Pancreas (tissue), 10 donors: ENCODE results near the gene GGA3. TPM values are rescaled to one million over a fixed set of nuclear protein-coding genes. Genes with fewer than 3 reads are reported as not detected.
A peak's percentile ranks its signal among the peaks of the same experiment; 100 is the strongest.

Experiments
- ATAC-seq, 4 donors: fragments of 200-7000 bp; cut with Tn5 transposase; one replicate each; pipeline versions ENCODE4 v1.8.0 to v1.9.1; 2020; ENCODE audit warnings: mild to moderate bottlenecking in 4 of 4, moderate library complexity in 4 of 4
- DNase-seq, 6 donors: peaks; one replicate each; pipeline ENCODE4 v3.0.0-alpha.2; 2020
- FAIRE-seq: peaks from 2 replicates; lab custom pipeline; 2012; peaks lifted over from hg19 to GRCh38; lab: Jason Lieb, UNC
- H3K27ac ChIP-seq, 4 donors: fragments of 200-600 bp; sonication (generic); 1 replicate in 3 of 4; 2 replicates in 1 of 4; pipeline versions ENCODE4 v1.5.0 to v1.8.0; 2020
- H3K27me3 ChIP-seq, 4 donors: fragments of 200-600 bp; one replicate each; pipeline ENCODE4 v1.8.0; 2021
- H3K36me3 ChIP-seq, 3 donors: fragments of 200-600 bp; sonication (generic) in 1 of 3; one replicate each; pipeline versions ENCODE4 v1.5.0 to v1.8.0; 2020 to 2021
- H3K4me1 ChIP-seq, 3 donors: fragments of 200-600 bp; one replicate each; pipeline ENCODE4 v1.8.0; 2021
- H3K4me3 ChIP-seq, 4 donors: fragments of 200-600 bp; sonication (generic) in 2 of 4; one replicate each; pipeline versions ENCODE4 v1.5.0 to v1.8.0; 2020 to 2021
- H3K9me3 ChIP-seq, 4 donors: fragments of 200-600 bp; one replicate each; pipeline ENCODE4 v1.8.0; 2021
- WGBS, 2 donors: extraction: QIAGEN DNeasy Blood & Tissue Kit; methylation state at CpG; one replicate each; pipeline ENCODE4 v1.1.7; 2013; 5-methylcytosine and 5-hydroxymethylcytosine counted together
- intact Hi-C, 3 donors: fragments of 100-400 bp; cut with DNase I; formaldehyde crosslinking; loops; one replicate each; pipeline versions ENCODE4 v1.11.1 to v1.14.2; 2022
- polyA plus RNA-seq, 2 donors: library from polyadenylated mRNA; stranded (reverse); fragments of 200-250 nt; gene quantifications; one replicate each; pipeline ENCODE4 v1.2.3, GENCODE V29; 2013
- total RNA-seq, 6 donors: library from RNA; stranded (reverse); fragmentation: NEBNext Ultra II Directional in 4 of 6; extraction: Animal tissue kit (Norgen Biotek cat#: 25700) in 4 of 6; gene quantifications; one replicate each; pipeline versions ENCODE4 v1.2.1 to v1.2.4, GENCODE V29; 2021 to 2023
- TF ChIP-seq, protein P1 (sequence below), 4 donors: fragments of 200-600 bp; sonication (generic) in 3 of 4; IDR thresholded peaks; one replicate each; pipeline versions ENCODE4 v1.5.0 to v1.8.0; 2021; ENCODE audit warnings: antibody characterized with exemption in 4 of 4
- donor health status: healthy with polysubstance abuse.
- donor health status: DM: no; HTN: no; CAD: no; lungs with moderate emphysema.
- donor health status: DM: no; HTN: no; CAD: no.
- donor health status: control.
- donor health status: control.
- donor health status: Bipolar disorder and iron deficiency.
- donor health status: DM: yes; HTN: yes; CAD: no.
- donor health status: DM: no; HTN: no; CAD: no.
- donor health status: DM: no; HTN: no; CAD: no.
- donor health status: DM: yes; HTN: yes; CAD: no.

GGA3 gene
- total and polyA plus RNA-seq, 8 donors, result 13.9 to 39.7 (median 21.0) TPM

DNA sequence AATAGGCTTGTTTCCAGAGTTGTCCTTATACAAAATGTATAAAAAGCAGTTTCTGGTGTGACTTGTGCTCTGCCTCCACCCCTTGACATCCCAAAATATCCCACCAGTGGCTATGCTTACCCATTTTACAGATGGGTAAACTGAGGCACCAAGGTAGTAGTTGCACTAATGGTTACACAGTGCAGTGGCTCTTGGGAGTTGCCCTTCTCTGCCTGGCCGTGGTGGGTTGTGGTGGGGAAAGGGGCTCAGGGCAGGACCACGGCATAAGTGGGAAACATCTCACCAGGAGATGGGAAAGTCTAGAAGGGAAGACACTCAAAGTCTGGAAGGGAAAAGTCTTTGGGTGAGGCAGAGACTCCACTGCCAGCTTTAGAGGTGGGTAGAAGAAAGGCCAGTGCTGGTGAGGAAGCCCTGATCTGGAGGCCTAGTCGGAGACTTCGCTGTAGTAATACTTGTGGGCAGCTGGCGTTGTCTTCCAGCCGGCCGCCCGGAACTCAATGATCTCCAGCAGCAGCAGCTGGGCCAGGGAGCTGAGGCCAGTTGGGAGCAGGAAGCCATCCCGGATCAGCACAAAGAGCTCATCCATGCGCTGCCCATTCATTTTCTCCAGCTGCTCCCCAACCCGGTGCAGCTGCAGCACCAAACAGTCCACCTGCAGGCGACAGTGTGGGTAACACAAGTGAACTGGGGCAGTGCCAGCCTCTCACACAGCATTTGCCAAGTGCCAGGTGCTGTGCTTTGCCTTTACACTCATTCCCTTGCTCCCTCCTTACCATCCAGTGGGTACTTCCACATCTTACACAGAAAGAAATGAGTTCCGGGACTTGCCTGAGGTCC, 5.1 kb upstream of the GGA3 start:
- 80 to 83% methylated on average over 13 of the region's 13 CpGs for WGBS, 2 donors
- ATAC-seq, result no peak
- Histone ChIP-seq H3K27ac (no peak overlapping the region), H3K27me3 (no peaks in the 10 kb centered on the region), H3K4me3 (no peak overlapping the region), H3K4me1 (peaks cover 4 to 15% (median 4%) of the 10 kb centered on the region in 3 donors), H3K9me3 (no peaks in the 10 kb centered on the region), H3K36me3 (peaks cover 3 to 20% (median 4%) of the 10 kb centered on the region in 3 donors)
- DNase-seq, result no peak
- intact Hi-C loops, result no loop called here
- no peak for FAIRE-seq
- TF ChIP-seq, protein P1, sequence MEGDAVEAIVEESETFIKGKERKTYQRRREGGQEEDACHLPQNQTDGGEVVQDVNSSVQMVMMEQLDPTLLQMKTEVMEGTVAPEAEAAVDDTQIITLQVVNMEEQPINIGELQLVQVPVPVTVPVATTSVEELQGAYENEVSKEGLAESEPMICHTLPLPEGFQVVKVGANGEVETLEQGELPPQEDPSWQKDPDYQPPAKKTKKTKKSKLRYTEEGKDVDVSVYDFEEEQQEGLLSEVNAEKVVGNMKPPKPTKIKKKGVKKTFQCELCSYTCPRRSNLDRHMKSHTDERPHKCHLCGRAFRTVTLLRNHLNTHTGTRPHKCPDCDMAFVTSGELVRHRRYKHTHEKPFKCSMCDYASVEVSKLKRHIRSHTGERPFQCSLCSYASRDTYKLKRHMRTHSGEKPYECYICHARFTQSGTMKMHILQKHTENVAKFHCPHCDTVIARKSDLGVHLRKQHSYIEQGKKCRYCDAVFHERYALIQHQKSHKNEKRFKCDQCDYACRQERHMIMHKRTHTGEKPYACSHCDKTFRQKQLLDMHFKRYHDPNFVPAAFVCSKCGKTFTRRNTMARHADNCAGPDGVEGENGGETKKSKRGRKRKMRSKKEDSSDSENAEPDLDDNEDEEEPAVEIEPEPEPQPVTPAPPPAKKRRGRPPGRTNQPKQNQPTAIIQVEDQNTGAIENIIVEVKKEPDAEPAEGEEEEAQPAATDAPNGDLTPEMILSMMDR (IDR thresholded peaks at IDR 0.05), result no peak

DNA sequence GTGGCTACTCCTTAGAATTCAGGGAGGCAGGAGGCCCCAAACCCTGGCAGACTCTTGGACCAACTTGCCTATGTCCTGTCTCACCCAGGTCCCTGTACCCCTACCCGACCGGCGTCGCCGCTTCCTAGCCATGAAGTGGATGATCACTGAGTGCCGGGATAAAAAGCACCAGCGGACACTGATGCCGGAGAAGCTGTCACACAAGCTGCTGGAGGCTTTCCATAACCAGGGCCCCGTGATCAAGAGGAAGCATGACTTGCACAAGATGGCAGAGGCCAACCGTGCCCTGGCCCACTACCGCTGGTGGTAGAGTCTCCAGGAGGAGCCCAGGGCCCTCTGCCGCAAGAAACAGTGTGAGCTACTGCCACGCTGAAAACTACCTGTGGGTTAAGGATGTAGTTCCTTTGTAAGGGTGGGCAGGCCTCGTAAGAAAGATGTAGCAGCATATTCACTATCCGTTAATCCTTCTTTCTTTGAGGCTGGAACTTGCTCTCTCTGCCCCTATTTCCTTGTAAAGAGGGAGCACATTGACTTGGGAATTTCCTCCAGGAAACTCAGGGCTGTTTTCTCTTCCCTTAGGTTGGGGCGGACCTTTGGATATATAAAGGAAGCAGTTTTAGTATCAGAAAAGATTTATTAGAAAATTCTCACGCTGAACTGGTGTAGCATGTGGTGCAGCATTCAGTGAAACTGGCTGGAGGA, 4.4 kb upstream of the GGA3 start:
- Histone ChIP-seq H3K4me1 (peaks cover 4 to 15% (median 4%) of the 10 kb centered on the region in 3 donors), H3K9me3 (no peaks in the 10 kb centered on the region), H3K27ac (no peak overlapping the region), H3K36me3 (peaks cover 3 to 20% (median 4%) of the 10 kb centered on the region in 3 donors), H3K4me3 (no peak overlapping the region), H3K27me3 (no peaks in the 10 kb centered on the region)
- DNase-seq (no peak), ATAC-seq (no peak), FAIRE-seq (no peak)
- TF ChIP-seq, protein P1 (IDR thresholded peaks at IDR 0.05), result no peak
- 86 to 92% methylated on average over 17 of the region's 17 CpGs for WGBS, 2 donors
- intact Hi-C loops, result no loop called here

DNA sequence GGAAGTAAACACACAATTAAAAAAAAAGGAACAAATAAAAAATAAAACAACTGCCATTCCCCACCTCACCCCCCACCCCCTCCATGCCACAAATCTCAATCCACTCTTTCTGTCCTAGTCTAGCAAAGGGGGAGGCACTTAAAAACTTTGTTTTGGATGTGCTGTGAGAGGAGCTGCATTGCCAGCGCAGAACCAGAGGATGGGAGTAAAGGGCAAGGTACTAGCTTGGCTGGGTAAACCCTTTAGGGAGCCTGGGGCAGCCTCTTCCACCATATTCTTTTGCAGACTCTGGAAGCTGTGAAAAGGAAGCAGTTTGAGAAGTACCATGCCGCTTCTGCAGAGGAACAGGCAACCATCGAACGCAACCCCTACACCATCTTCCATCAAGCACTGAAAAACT, 1.6 kb upstream of the GGA3 start:
- DNase-seq (no peak), ATAC-seq (no peak), FAIRE-seq (no peak)
- Histone ChIP-seq H3K27me3 (no peaks in the 10 kb centered on the region), H3K27ac (no peak overlapping the region), H3K9me3 (no peaks in the 10 kb centered on the region), H3K4me3 (no peak overlapping the region), H3K36me3 (peaks cover 3 to 20% (median 4%) of the 10 kb centered on the region in 3 donors), H3K4me1 (peaks cover 8 to 17% (median 10%) of the 10 kb centered on the region in 3 donors)
- 91 to 100% methylated on average over 4 of the region's 4 CpGs for WGBS, 2 donors
- intact Hi-C loops, result no loop called here
- TF ChIP-seq, protein P1 (IDR thresholded peaks at IDR 0.05), result no peak

DNA sequence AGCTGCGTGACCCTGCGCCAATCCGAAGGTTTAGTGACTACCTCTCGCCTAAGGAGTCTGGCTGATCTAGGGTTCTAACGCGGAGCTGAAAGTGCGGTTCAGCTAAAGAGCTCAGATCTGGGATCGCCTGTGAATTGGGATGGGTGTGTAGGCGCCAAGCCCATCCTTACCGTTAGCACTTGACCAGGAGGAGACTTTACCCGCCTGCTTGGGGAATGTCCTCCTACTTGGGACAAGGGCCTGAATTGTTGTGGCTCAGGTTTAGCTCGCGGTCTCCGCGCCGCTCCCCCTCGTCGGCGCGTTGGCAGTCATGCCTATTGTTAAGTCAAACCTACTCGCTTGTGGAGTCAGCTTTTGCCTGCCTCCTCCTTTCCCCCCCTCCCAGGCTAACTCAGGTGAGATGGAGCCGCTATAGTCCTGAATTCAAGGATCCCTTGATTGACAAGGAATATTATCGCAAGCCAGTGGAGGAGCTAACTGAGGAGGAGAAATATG, 753 bp upstream of the GGA3 start:
- H3K4me3 ChIP-seq, result peak overlapping the region; percentile 98 to 100 (median 100)
- intact Hi-C loops, result no loop called here
- peaks cover 8 to 17% (median 10%) of the 10 kb centered on the region in 3 donors for H3K4me1 ChIP-seq
- H3K36me3 ChIP-seq, result peaks cover 3 to 20% (median 4%) of the 10 kb centered on the region in 3 donors
- TF ChIP-seq, protein P1 (IDR thresholded peaks at IDR 0.05), result no peak
- H3K9me3 ChIP-seq, result no peaks in the 10 kb centered on the region
- H3K27me3 ChIP-seq, result no peaks in the 10 kb centered on the region
- H3K27ac ChIP-seq, result peak overlapping the region; percentile 96 to 99 (median 98)
- FAIRE-seq, result no peak
- ATAC-seq, result peak in 3 of 4 donors; percentile 5 to 13 (median 10)
- 0 to 1% methylated on average over 23 of the region's 23 CpGs for WGBS, 2 donors
- DNase-seq, result no peak
